HL-60 (cell line): ENCODE data around the gene SLC7A14.

Source experiments
- GABPA ChIP-seq: IDR thresholded peaks from 2 replicates; pipeline ENCODE4 v1.6.1; 2012; ENCODE audit warnings: low read depth
- POLR2AphosphoS5 ChIP-seq: IDR thresholded peaks from 2 replicates; pipeline ENCODE4 v1.6.1; 2012; ENCODE audit warnings: low read depth
- SPI1 ChIP-seq: IDR thresholded peaks from 2 replicates; pipeline ENCODE4 v1.6.1; 2012; ENCODE audit warnings: low read depth, mild to moderate bottlenecking, borderline replicate concordance
- TF ChIP-seq, protein P1 (sequence below): IDR thresholded peaks from one replicate; pipeline ENCODE4 v1.5.1; 2011; ENCODE audit warnings: low read length, control low read depth, inconsistent platforms; ENCODE audit not compliant: insufficient read depth

- TF ChIP-seq, protein P1, sequence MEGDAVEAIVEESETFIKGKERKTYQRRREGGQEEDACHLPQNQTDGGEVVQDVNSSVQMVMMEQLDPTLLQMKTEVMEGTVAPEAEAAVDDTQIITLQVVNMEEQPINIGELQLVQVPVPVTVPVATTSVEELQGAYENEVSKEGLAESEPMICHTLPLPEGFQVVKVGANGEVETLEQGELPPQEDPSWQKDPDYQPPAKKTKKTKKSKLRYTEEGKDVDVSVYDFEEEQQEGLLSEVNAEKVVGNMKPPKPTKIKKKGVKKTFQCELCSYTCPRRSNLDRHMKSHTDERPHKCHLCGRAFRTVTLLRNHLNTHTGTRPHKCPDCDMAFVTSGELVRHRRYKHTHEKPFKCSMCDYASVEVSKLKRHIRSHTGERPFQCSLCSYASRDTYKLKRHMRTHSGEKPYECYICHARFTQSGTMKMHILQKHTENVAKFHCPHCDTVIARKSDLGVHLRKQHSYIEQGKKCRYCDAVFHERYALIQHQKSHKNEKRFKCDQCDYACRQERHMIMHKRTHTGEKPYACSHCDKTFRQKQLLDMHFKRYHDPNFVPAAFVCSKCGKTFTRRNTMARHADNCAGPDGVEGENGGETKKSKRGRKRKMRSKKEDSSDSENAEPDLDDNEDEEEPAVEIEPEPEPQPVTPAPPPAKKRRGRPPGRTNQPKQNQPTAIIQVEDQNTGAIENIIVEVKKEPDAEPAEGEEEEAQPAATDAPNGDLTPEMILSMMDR, result no peak
- TF ChIP-seq SPI1 (no peak), GABPA (no peak), POLR2AphosphoS5 (no peak)
These were observed 115.5 kb downstream of the SLC7A14 start for GRCh38 chr3:170470063-170471016.
